H1 (cell line): ENCODE measurements around the gene PAQR8. TPM values are rescaled to one million over a fixed set of nuclear protein-coding genes. Genes with fewer than 3 reads are reported as not detected.

Experiments
- CTCF ChIA-PET: fragments of 300-600 bp; sonication (Branson Sonifier 250); formaldehyde crosslinking; loops from one replicate; lab custom pipeline; 2021; ENCODE audit not compliant: partially characterized antibody; lab: Charles Lee
- POLR2A ChIA-PET: fragments of 300-600 bp; sonication (Branson Sonifier 250); formaldehyde crosslinking; loops from one replicate; lab custom pipeline; 2021; ENCODE audit warnings: inconsistent platforms; ENCODE audit not compliant: partially characterized antibody; lab: Charles Lee
- DNase-seq, 2 experiments: peaks; one replicate each; pipeline versions ENCODE4 v3.0.0 to v3.0.0-alpha.2; 2010 to 2022; ENCODE audit warnings: low spot score in 2 of 2, low read depth in 1 of 2, mixed read lengths in 1 of 2
- FAIRE-seq: peaks from 2 replicates; lab custom pipeline; 2011; peaks lifted over from hg19 to GRCh38; lab: Jason Lieb, UNC
- H2AFZ ChIP-seq: 2 replicates; pipeline ENCODE4 v1.8.1; 2012; ENCODE audit warnings: low read length, inconsistent platforms
- H2AK5ac ChIP-seq: 2 replicates; pipeline ENCODE4 v1.6.1; 2013; ENCODE audit warnings: low read depth, low read length
- H2BK120ac ChIP-seq: replicated peaks from 2 replicates; pipeline ENCODE3; 2013; ENCODE audit warnings: low read depth, low read length, inconsistent platforms
- H2BK12ac ChIP-seq: 2 replicates; pipeline ENCODE4 v1.6.1; 2013; ENCODE audit warnings: low read depth, low read length
- H2BK15ac ChIP-seq: 2 replicates; pipeline ENCODE4 v1.6.1; 2013; ENCODE audit warnings: low read length
- H2BK20ac ChIP-seq: 2 replicates; pipeline ENCODE4 v1.6.1; 2013; ENCODE audit warnings: low read length
- H2BK5ac ChIP-seq: 2 replicates; pipeline ENCODE4 v1.6.1; 2013; ENCODE audit warnings: low read depth, low read length
- H3K14ac ChIP-seq: 2 replicates; pipeline ENCODE4 v1.6.1; 2013; ENCODE audit warnings: inconsistent platforms; ENCODE audit not compliant: insufficient read length
- H3K18ac ChIP-seq: 2 replicates; pipeline ENCODE4 v1.6.1; 2013; ENCODE audit warnings: low read length; ENCODE audit errors: extremely low read depth
- H3K23ac ChIP-seq: 2 replicates; pipeline ENCODE4 v1.6.1; 2013; ENCODE audit warnings: inconsistent platforms; ENCODE audit not compliant: insufficient read length
- H3K23me2 ChIP-seq: 2 replicates; pipeline ENCODE4 v1.6.1; 2013; ENCODE audit warnings: low read depth, low read length
- H3K27ac ChIP-seq: 2 replicates; pipeline ENCODE4 v1.6.1; 2011; ENCODE audit warnings: low read depth, low read length, inconsistent platforms
- H3K27me3 ChIP-seq, 4 experiments: replicated peaks in 1 of 4; 1 replicate in 1 of 4; 2 replicates in 3 of 4; pipeline versions ENCODE4 v1.6.1 to v1.8.1; 2011 to 2013; ENCODE audit warnings: low read length in 3 of 4, mild to moderate bottlenecking in 3 of 4, inconsistent platforms in 2 of 4, mixed read lengths in 2 of 4, moderate library complexity in 1 of 4; ENCODE audit not compliant: control insufficient read depth in 3 of 4, insufficient read depth in 3 of 4; ENCODE audit errors: extremely low read depth in 1 of 4
- H3K36me3 ChIP-seq, 4 experiments: 2 replicates each; pipeline versions ENCODE4 v1.6.1 to v1.8.1; 2011 to 2013; ENCODE audit warnings: mild to moderate bottlenecking in 4 of 4, low read length in 3 of 4, moderate library complexity in 2 of 4, control low read depth in 1 of 4, inconsistent platforms in 1 of 4; ENCODE audit not compliant: insufficient read depth in 4 of 4, control insufficient read depth in 2 of 4
- H3K4ac ChIP-seq: replicated peaks from 2 replicates; pipeline ENCODE3; 2013; ENCODE audit warnings: low read length, low read depth, mixed read lengths, inconsistent platforms; ENCODE audit not compliant: insufficient read length
- H3K4me1 ChIP-seq, 4 experiments: replicated peaks in 1 of 4; 1 replicate in 1 of 4; 2 replicates in 3 of 4; pipeline versions ENCODE4 v1.6.1 to v1.8.1; 2011 to 2013; ENCODE audit warnings: low read length in 3 of 4, inconsistent platforms in 2 of 4, mixed read lengths in 1 of 4; ENCODE audit not compliant: insufficient read depth in 4 of 4, control insufficient read depth in 3 of 4
- H3K4me2 ChIP-seq, 2 experiments: 2 replicates each; pipeline versions ENCODE4 v1.6.1 to v1.8.1; 2011 to 2013; ENCODE audit warnings: low read depth in 2 of 2, low read length in 2 of 2, control low read depth in 1 of 2, inconsistent platforms in 1 of 2, mild to moderate bottlenecking in 1 of 2; ENCODE audit not compliant: insufficient read depth in 1 of 2
- H3K4me3 ChIP-seq, 4 experiments: fragments of 200-600, 300-600 bp in 1 of 4; sonication (generic), shearing (Covaris generic), sonication (Bioruptor Twin) in 1 of 4; 2 replicates each; pipeline versions ENCODE4 v1.5.1 to v1.8.1; 2011 to 2016; ENCODE audit warnings: low read length in 4 of 4, low read depth in 3 of 4, control low read depth in 2 of 4, inconsistent platforms in 2 of 4, mild to moderate bottlenecking in 2 of 4, mixed read lengths in 1 of 4, moderate library complexity in 1 of 4; ENCODE audit not compliant: insufficient read depth in 2 of 4; ENCODE audit errors: extremely low read depth in 1 of 4
- H3K56ac ChIP-seq: replicated peaks from 2 replicates; pipeline ENCODE3; 2013; ENCODE audit warnings: low read depth, mild to moderate bottlenecking, mixed read lengths, low read length, inconsistent platforms; ENCODE audit not compliant: insufficient read length
- H3K79me1 ChIP-seq: 2 replicates; pipeline ENCODE4 v1.6.1; 2013; ENCODE audit warnings: low read depth, low read length, control low read depth
- H3K79me2 ChIP-seq, 2 experiments: 2 replicates each; pipeline versions ENCODE4 v1.6.1 to v1.8.1; 2012 to 2013; ENCODE audit warnings: low read length in 2 of 2, mild to moderate bottlenecking in 2 of 2, inconsistent platforms in 1 of 2; ENCODE audit not compliant: insufficient read depth in 2 of 2, control insufficient read depth in 1 of 2
- H3K9ac ChIP-seq, 4 experiments: replicated peaks in 1 of 4; 1 replicate in 1 of 4; 2 replicates in 3 of 4; pipeline versions ENCODE4 v1.6.1 to v1.8.1; 2011 to 2013; ENCODE audit warnings: low read depth in 3 of 4, low read length in 3 of 4, control low read depth in 2 of 4, mild to moderate bottlenecking in 2 of 4, moderate library complexity in 2 of 4, inconsistent platforms in 1 of 4; ENCODE audit errors: extremely low read depth in 1 of 4
- H3K9me3 ChIP-seq, 2 experiments: 2 replicates each; pipeline versions ENCODE4 v1.6.1 to v1.8.1; 2012 to 2013; ENCODE audit warnings: mild to moderate bottlenecking in 2 of 2, moderate library complexity in 2 of 2, control low read depth in 1 of 2, inconsistent platforms in 1 of 2, low read depth in 1 of 2, low read length in 1 of 2, mixed read lengths in 1 of 2; ENCODE audit not compliant: insufficient read depth in 2 of 2
- H4K20me1 ChIP-seq, 2 experiments: replicated peaks in 1 of 2; 2 replicates each; pipeline versions ENCODE3 to v1.8.1; 2011 to 2013; ENCODE audit warnings: inconsistent platforms in 2 of 2, low read length in 2 of 2, mild to moderate bottlenecking in 1 of 2; ENCODE audit not compliant: insufficient read depth in 2 of 2, control insufficient read depth in 1 of 2
- H4K5ac ChIP-seq: 2 replicates; pipeline ENCODE4 v1.6.1; 2013; ENCODE audit warnings: low read length, low read depth, mixed read lengths, inconsistent platforms; ENCODE audit not compliant: insufficient read length
- H4K8ac ChIP-seq: 2 replicates; pipeline ENCODE4 v1.8.0; 2013; ENCODE audit warnings: mild to moderate bottlenecking, moderate library complexity, low read length, inconsistent platforms; ENCODE audit not compliant: insufficient read depth; ENCODE audit errors: extremely low read depth
- H4K91ac ChIP-seq: replicated peaks from 2 replicates; pipeline ENCODE3; 2013; ENCODE audit warnings: low read length, mixed read lengths, inconsistent platforms; ENCODE audit not compliant: insufficient read length
- CHD2 ChIP-seq: IDR thresholded peaks from 2 replicates; pipeline ENCODE4 v1.6.1; 2012; ENCODE audit warnings: low read length, improper control_type of control experiment
- E2F6 ChIP-seq: IDR thresholded peaks from 2 replicates; pipeline ENCODE4 v1.6.1; 2012; ENCODE audit warnings: inconsistent platforms
- HDAC6 ChIP-seq: IDR thresholded peaks from one replicate; pipeline ENCODE4 v1.7.1; 2012; ENCODE audit warnings: low read depth, mild to moderate bottlenecking, inconsistent platforms, low read length, moderate library complexity
- KDM1A ChIP-seq: fragments of 200-600, 300-600 bp; sonication (generic); IDR thresholded peaks from 2 replicates; pipeline ENCODE4 v1.7.1; 2016; ENCODE audit warnings: mild to moderate bottlenecking, low read length, borderline replicate concordance
- MAFK ChIP-seq: IDR thresholded peaks from 2 replicates; pipeline ENCODE4 v1.6.1; 2012; ENCODE audit warnings: low read depth, mild to moderate bottlenecking, improper control_type of control experiment, low read length
- NANOG ChIP-seq: IDR thresholded peaks from 2 replicates; pipeline ENCODE4 v1.6.1; 2011; ENCODE audit warnings: low read length, low read depth, mild to moderate bottlenecking, inconsistent platforms; ENCODE audit not compliant: insufficient read depth, poor library complexity, severe bottlenecking
- NRF1 ChIP-seq: IDR thresholded peaks from 2 replicates; pipeline ENCODE4 v1.6.1; 2011; ENCODE audit warnings: mild to moderate bottlenecking, low read depth, low read length, improper control_type of control experiment
- POLR2AphosphoS5 ChIP-seq: IDR thresholded peaks from 2 replicates; pipeline ENCODE4 v1.6.1; 2011; ENCODE audit warnings: low read depth, low read length
- SP1 ChIP-seq: IDR thresholded peaks from 2 replicates; pipeline ENCODE4 v1.6.1; 2011; ENCODE audit warnings: low read depth, low read length
- SP4 ChIP-seq: IDR thresholded peaks from 2 replicates; pipeline ENCODE4 v1.6.1; 2012; ENCODE audit warnings: low read length, inconsistent platforms
- SRF ChIP-seq: IDR thresholded peaks from 2 replicates; pipeline ENCODE4 v1.6.1; 2011; ENCODE audit warnings: mild to moderate bottlenecking, low read depth, low read length, moderate library complexity
- SUZ12 ChIP-seq: fragments of 200-600 bp; sonication (generic); IDR thresholded peaks from 2 replicates; pipeline ENCODE4 v1.6.1; 2012; ENCODE audit warnings: mild to moderate bottlenecking, inconsistent platforms, low read length, moderate library complexity, mixed read lengths
- TAF1 ChIP-seq: IDR thresholded peaks from 2 replicates; pipeline ENCODE4 v1.6.1; 2011; ENCODE audit warnings: mild to moderate bottlenecking, low read depth, low read length
- TAF7 ChIP-seq: optimal IDR thresholded peaks from 2 replicates; pipeline ENCODE3; 2011; ENCODE audit warnings: low read depth, mild to moderate bottlenecking, inconsistent platforms, low read length, moderate library complexity, borderline replicate concordance
- TBP ChIP-seq: IDR thresholded peaks from 2 replicates; pipeline ENCODE4 v1.6.1; 2011; ENCODE audit warnings: low read depth, low read length, improper control_type of control experiment
- WGBS, 2 experiments: shearing (Covaris generic) in 1 of 2; methylation state at CpG; one replicate each; pipeline versions ENCODE4 v1.1.6 to v1.1.7; 2013 to 2015; ENCODE audit warnings: low lambda C conversion rate in 2 of 2, mixed read lengths in 2 of 2, inconsistent platforms in 1 of 2, low coverage in 1 of 2, missing lambda C conversion rate in 1 of 2; ENCODE audit not compliant: insufficient replicate concordance in 2 of 2, insufficient coverage in 1 of 2, insufficient read length in 1 of 2; ENCODE audit errors: extremely low coverage in 1 of 2, missing lambda C conversion rate in 1 of 2; 5-methylcytosine and 5-hydroxymethylcytosine counted together
- polyA plus RNA-seq, 7 experiments: library from polyadenylated mRNA; depleted of rRNA in 3 of 7; stranded (reverse) in 5 of 7; unstranded in 2 of 7; fragments of >200 nt in 5 of 7; fragments of 200-250 nt in 2 of 7; gene quantifications; 1 replicate in 5 of 7; 2 replicates in 1 of 7; 4 replicates in 1 of 7; pipeline versions ENCODE4 v1.2.1 to v1.2.3, GENCODE V29; 2011 to 2013; ENCODE audit warnings: missing spikeins in 2 of 7, mixed read lengths in 2 of 7
- total RNA-seq: library from RNA; stranded (reverse); fragmentation: NEBNext Ultra II Directional; extraction: Animal tissue kit (Norgen Biotek cat#: 25700); gene quantifications from 2 replicates; pipeline ENCODE4 v1.2.1, GENCODE V29; 2021

The PAQR8 gene
- total and polyA plus RNA-seq, 2 of the 8 experiments (the other 6 are each of a cell fraction or from before 2014, with no cell fraction given) = 7.6 to 9.6 TPM

GRCh38 chr6:52373151-52373690, 11.3 kb downstream of the PAQR8 start:
- Histone ChIP-seq H3K9me3 (no peaks in the 10 kb centered on the region), H3K56ac (no peak overlapping the region), H4K5ac (no peak overlapping the region), H3K4me1 (peaks cover 0 to 2% (median 0%) of the 10 kb centered on the region in 4 experiments; a peak in 1 of 7 replicates), H3K79me2 (no peaks in the 10 kb centered on the region), H3K79me1 (no peaks in the 10 kb centered on the region; the same call in 1 of the 2 replicates), H4K20me1 (no peaks in the 10 kb centered on the region), H2BK5ac (no peak overlapping the region), H4K91ac (no peak overlapping the region), H2BK120ac (no peak overlapping the region), H2AK5ac (no peak overlapping the region), H3K9ac (no peak overlapping the region), H3K14ac (no peak overlapping the region), H3K23ac (no peak overlapping the region), H3K27ac (no peak overlapping the region), H3K27me3 (no peaks in the 10 kb centered on the region), H3K36me3 (no peaks in the 10 kb centered on the region), H3K4ac (no peak overlapping the region), H3K18ac (no peak overlapping the region), H2BK12ac (no peak overlapping the region), H2BK20ac (no peak overlapping the region), H3K23me2 (no peaks in the 10 kb centered on the region), H2BK15ac (no peak overlapping the region), H3K4me3 (no peak overlapping the region), H3K4me2 (no peak overlapping the region), H4K8ac (no peak overlapping the region), H2AFZ (no peak overlapping the region)
- POLR2A ChIA-PET = no interaction called here
- FAIRE-seq (no peak), DNase-seq (no peak)
- CTCF ChIA-PET = interaction anchor here (0.5 to 2.6 kb wide), 6 partner anchors 11 to 278 kb away, joined by 3 to 7 read pairs (median 4); partner anchors contain the start of gene PAQR8
- 75% methylated on average over 5 of the region's 5 CpGs; no CpG with 5 or more reads in 1 of the 2 experiments for WGBS, 2 experiments
- TF ChIP-seq TAF1 = no peak
- TF ChIP-seq SUZ12 = no peak
- TF ChIP-seq HDAC6 = no peak
- TF ChIP-seq KDM1A = no peak
- no peak for TF ChIP-seq CHD2
- TF ChIP-seq SP4 = no peak
- TF ChIP-seq SP1 = no peak
- no peak for TF ChIP-seq NANOG
- no peak for TF ChIP-seq NRF1
- TF ChIP-seq SRF = no peak
- TF ChIP-seq TBP = no peak
- TF ChIP-seq TAF7 = no peak
- no peak for TF ChIP-seq MAFK
- TF ChIP-seq POLR2AphosphoS5 = no peak
- TF ChIP-seq E2F6 = no peak
